Measurements from ENCODE around the gene S100PBP.

GRCh38 chr1:32775640-32776337 lies 41.7 kb upstream of the S100PBP start:
- TF ChIP-seq CTCF (conservative IDR thresholded peaks at IDR 0.05; ENCODE audit: low read depth, low read length) (no peak), EZH2 (IDR thresholded peaks at IDR 0.05; ENCODE audit: borderline replicate concordance, low read depth, low read length, poor library complexity, severe bottlenecking) (no peak)
